Measurements from ENCODE around the gene SLC9A9.

DNA sequence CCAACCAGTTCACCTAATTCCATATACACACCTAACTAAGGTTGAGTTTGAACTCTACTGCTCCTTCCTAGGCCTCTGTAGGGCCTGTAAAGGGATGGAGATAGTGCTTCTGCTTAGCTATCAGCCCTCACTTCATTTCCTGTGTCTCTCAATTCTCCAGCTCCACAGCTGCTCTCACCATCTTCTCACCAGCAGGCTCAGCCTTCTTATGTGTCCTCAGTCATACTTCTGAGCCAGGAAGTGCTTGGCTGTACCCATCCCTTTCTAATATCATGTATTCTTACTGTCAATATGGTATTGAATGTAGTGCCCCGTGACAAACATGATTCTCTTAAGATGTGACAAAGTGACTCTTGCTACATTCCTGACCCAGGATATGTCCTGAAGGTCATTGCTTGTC lies 116.9 kb downstream of the SLC9A9 start:
- TF ChIP-seq GABPA (IDR thresholded peaks at IDR 0.05; ENCODE audit: low read depth) (no peak), SPI1 (IDR thresholded peaks at IDR 0.05; ENCODE audit: borderline replicate concordance, low read depth) (no peak), POLR2AphosphoS5 (IDR thresholded peaks at IDR 0.05; ENCODE audit: low read depth) (no peak)
- TF ChIP-seq, protein P1, sequence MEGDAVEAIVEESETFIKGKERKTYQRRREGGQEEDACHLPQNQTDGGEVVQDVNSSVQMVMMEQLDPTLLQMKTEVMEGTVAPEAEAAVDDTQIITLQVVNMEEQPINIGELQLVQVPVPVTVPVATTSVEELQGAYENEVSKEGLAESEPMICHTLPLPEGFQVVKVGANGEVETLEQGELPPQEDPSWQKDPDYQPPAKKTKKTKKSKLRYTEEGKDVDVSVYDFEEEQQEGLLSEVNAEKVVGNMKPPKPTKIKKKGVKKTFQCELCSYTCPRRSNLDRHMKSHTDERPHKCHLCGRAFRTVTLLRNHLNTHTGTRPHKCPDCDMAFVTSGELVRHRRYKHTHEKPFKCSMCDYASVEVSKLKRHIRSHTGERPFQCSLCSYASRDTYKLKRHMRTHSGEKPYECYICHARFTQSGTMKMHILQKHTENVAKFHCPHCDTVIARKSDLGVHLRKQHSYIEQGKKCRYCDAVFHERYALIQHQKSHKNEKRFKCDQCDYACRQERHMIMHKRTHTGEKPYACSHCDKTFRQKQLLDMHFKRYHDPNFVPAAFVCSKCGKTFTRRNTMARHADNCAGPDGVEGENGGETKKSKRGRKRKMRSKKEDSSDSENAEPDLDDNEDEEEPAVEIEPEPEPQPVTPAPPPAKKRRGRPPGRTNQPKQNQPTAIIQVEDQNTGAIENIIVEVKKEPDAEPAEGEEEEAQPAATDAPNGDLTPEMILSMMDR (IDR thresholded peaks at IDR 0.05; ENCODE audit: insufficient read depth, low read length), result no peak
- TF ChIP-seq, protein P2, sequence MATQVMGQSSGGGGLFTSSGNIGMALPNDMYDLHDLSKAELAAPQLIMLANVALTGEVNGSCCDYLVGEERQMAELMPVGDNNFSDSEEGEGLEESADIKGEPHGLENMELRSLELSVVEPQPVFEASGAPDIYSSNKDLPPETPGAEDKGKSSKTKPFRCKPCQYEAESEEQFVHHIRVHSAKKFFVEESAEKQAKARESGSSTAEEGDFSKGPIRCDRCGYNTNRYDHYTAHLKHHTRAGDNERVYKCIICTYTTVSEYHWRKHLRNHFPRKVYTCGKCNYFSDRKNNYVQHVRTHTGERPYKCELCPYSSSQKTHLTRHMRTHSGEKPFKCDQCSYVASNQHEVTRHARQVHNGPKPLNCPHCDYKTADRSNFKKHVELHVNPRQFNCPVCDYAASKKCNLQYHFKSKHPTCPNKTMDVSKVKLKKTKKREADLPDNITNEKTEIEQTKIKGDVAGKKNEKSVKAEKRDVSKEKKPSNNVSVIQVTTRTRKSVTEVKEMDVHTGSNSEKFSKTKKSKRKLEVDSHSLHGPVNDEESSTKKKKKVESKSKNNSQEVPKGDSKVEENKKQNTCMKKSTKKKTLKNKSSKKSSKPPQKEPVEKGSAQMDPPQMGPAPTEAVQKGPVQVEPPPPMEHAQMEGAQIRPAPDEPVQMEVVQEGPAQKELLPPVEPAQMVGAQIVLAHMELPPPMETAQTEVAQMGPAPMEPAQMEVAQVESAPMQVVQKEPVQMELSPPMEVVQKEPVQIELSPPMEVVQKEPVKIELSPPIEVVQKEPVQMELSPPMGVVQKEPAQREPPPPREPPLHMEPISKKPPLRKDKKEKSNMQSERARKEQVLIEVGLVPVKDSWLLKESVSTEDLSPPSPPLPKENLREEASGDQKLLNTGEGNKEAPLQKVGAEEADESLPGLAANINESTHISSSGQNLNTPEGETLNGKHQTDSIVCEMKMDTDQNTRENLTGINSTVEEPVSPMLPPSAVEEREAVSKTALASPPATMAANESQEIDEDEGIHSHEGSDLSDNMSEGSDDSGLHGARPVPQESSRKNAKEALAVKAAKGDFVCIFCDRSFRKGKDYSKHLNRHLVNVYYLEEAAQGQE (IDR thresholded peaks at IDR 0.05; ENCODE audit: insufficient replicate concordance, low read depth), result no peak

Data from HL-60 (cell line).